GM10847 (cell line): ENCODE data around the gene LRRC7.

Experiments used
- POLR2A ChIP-seq: IDR thresholded peaks from 2 replicates; pipeline ENCODE4 v1.6.1; 2011; ENCODE audit not compliant: insufficient read length; ENCODE audit errors: extremely low read depth

Gene LRRC7

DNA sequence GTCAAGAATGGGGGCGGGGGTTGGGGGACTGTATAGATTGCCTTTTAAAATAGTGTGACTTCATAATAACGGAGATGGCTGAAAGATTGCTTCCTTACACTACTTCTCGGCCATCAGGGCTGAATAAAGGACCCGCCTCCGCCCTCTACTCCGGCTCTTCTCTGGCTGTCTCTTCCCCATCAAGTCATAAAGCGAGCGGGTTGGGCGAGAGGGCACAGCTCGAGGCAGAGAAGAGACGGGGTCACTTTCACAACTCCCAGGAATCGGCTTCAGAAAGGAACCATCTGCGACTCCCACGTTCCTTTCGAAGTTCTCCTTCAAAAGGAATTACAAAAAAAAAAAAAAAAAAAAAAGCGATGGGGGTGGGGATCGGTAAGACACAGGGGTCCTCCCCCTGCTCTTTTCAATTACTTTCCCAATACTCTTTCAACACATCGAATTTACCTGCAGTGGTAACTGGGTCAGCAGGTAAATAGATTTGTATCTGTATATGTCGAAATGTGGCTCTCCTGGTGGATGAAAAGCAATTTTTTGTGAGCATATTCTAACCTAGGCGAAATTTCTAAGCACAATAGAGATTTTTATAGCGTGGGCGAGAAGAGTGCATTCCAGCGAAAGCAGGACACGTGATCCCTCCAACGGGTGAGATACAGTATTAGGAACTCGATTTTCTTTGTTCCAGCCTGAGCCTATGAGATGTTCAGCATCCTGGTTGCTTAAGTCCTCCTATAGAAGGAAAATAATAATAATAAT, 2.0 kb downstream of the LRRC7 start:
- no peak for TF ChIP-seq POLR2A

DNA sequence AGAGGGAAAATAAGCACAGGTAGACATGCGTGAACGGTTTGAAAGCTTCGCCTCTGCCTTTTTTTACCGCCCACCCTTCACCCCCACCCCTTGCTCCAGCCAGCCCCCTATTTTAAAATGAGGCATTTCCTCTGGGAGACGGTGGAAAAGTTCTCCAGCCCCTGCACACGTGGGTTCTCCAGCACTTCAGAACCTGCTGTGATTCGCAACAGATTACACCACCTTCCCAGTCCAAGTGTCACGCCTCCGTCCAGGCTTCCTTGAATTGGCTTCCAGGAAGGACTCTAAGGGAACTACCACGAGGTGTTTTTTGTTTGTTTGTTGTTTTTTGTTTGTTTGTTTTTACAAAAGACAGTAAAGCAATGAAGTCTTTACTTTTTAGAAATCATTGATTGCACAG, 2.6 kb downstream of the LRRC7 start:
- no peak for TF ChIP-seq POLR2A

DNA sequence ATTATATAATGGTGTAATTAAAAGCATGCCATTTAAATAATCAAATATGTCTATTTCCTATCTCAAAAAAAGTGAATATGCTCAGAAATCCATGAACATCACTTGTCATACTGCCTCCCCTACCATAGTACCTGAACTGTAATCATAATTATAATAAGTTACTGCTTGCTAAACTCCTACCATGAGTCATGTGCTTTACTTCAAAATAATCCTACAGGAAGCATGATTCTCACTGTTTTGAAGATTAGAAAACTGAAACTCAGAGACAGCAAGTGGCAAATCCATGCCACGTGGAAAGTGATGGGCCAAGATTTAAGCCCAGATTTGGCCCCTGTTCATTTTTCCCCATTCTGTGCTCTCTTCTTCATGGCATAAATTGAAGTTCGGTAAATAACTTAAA, 5.2 kb downstream of the LRRC7 start:
- TF ChIP-seq POLR2A = no peak

DNA sequence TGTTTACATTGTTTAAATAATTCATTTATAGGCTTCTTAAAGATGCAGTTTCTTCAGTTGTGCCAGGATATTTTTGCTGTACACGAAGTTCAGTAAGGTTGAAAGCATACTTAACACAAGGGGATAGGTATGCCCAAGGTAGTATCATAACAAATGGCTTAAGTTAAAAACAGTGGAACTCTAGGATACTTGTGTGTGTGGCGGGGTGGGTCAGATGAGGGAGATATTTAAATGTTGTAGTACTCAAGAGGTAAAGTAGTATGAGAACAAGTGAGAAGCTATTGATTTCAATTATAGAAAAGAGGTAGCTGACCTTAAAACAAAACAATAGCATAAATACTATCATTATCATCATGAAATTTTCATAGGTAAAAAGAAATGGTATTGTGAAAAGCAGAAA, 6.2 kb downstream of the LRRC7 start:
- TF ChIP-seq POLR2A = no peak

DNA sequence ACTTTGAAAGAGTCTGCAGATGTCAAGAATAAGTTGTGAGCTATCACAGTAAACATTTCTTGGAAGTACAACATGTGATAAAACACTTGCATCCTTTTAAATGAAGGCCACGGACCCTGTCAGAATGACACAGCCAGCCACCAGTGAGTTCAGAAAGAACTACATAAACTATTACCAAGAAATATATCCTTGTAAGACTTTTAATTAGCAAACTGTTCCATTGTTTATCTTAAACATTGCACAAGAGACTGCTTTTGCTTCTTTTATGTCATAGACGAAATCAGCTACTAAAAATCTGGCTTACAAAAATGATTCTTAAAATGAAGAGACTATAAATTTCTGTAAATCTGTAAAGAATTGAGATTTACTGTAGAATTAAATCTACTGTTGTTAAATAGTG, 17.9 kb downstream of the LRRC7 start:
- TF ChIP-seq POLR2A = no peak

DNA sequence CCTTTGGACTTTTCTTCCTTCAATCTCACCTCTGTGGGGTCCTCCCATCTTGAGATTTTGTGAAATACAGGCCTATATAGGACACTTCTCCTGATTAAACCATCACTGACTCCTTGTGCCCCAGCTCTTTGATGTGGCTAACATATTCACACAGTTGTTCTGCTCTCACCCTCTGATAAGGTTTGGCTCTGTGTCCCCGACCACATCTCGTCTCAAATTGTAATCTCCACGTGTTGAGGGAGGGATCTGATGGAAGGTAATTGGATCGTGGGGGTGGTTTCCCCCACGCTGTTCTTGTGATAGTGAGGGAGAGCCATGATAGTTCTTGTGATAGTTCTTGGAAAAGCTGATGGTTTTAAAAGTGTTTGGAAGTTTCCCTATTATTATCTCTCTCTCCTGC, 19.7 kb downstream of the LRRC7 start:
- no peak for TF ChIP-seq POLR2A

DNA sequence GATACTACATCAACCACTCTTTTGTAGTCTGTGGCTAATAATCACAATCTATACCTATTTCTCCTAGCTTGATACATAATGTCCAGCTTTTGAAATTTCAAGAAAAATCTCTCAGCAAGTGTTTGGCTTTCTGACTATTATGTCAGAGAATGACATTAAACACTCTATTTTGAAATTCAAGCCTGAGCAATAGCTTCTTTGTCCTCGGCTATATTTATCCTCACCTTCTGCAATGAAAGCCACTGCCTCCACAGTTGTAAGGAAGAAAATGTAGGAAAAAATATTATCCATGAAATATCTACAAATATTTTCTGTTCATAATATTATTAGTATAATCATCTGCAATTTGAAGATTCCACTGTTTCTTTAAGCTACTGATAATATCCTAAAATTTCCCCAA, 22.1 kb downstream of the LRRC7 start:
- no peak for TF ChIP-seq POLR2A

DNA sequence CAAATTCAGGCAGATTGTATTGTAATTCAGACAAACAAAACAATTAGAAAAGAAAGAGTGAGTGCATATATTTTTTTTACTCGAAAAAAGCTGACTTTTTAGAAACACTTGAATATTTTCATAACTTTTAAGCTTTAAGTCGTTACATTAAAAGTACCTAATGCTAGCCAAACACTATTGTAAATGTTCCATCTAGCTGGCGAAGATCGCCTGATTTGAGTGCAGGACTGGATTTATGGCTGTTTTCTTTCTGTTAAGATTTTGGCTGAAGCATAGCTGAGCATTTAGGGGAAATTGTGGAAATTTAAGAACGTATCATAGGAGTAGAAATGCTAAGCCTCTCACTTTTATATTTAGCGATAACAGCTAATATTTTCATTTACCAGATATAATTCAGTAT, 24.6 kb downstream of the LRRC7 start:
- no peak for TF ChIP-seq POLR2A

DNA sequence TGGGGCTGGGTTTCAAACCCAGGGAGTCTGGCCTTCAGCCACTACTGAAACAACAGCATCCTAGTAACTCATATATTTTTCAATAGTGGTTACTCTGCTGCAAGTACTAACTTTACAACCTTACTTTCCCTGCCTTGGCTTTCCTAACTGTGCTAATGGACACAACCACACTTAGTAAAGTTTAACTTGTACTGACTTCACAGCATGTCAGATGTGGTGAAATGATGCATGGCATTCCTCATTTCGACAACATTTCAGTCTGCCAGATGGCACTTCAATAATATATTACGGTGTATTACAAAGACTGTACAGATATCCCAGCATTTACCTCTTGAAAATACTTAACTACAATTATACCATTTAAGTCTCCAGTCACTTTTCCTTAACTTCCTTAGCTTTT, 27.8 kb downstream of the LRRC7 start:
- no peak for TF ChIP-seq POLR2A

DNA sequence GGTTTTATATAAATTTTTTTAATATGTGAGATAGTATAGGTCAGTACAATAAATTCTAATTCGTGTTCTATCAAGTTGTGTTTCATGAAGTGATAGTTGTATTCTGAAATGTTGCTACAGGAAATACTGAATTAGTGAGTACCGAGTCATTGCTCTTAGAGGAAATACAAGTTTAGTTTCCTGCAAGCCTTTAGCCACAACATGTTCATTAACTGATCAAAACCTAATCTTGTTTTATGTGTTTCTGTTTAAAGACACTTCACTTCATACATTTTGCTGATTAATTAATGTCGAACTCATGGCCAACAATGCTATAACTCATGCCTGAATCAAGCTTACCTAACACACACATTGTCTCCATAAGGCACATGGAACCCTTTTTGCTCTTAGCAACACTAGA, 43.6 kb downstream of the LRRC7 start:
- TF ChIP-seq POLR2A = no peak

DNA sequence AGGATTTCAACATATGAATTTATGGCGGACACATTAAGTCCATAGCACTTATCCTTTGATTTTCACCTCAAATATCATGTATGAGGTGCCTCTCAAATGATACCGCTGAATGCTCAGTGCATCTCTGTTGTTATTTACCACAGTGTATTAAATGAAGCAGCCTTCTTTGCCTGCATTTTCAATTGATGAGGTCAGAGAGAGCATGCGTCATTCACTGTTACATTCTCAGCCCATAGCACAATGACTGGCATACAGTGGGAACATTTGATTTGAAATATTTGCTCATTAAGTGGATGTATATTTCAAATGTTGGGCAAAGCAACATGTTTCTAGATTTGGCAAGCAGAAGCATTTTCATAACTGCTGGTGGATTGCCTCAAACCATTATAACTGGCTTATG, 45.7 kb downstream of the LRRC7 start:
- no peak for TF ChIP-seq POLR2A

DNA sequence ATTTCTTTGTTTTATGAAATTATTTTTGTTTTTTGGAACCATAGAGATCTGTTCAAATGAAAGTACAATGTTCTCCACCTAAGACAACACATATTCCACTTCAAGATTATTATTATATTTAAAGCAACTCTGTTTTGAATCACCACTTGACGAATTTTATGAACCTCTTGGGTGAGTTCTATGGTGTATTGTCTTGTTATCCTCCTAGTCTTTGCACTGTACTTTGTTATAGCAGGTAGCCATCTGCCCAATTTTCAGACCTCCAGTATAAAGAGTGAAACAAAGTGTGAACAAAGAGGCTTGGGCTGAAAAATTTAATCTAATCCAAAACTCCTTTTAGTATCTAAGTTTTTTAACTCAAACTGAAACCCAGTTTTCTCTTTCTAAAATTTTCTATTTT, 71.0 kb downstream of the LRRC7 start:
- TF ChIP-seq POLR2A = no peak

DNA sequence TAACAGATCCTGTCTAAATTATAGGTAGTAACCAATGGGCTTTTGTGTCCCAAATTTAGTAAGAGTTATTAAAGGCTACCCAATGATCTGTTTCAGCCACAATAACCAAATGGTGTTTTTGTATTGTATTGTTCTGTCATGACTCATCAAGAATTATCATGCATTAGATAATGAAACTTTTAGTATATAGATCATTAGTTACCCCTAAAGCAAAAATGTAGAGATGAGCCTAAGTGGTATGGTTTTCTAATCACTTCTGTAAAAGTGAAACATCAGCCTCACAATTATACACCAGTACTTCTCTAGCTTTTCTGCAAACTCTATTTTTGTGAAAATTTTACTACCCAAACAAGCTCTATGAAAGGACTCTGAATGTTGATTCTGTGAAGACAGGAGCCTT, 71.4 kb downstream of the LRRC7 start:
- TF ChIP-seq POLR2A = no peak

DNA sequence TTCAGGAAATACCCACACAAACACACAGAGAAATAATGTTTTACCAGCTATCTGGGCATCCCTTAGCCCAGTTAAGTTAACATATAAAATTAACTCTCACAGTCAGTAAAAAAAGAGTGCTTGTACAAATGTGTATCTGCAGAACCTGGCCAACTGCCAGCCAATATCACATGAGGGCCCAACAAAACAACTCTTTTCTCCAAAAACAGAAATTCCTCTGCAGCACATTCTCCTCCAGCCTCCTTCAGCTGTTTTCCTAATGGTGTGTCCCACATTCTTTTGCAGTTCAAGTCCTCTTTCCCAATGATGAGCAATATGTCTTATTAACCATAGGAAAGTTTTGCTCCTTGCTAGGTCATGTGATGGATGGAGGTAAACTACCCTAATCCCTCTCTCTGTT, 75.5 kb downstream of the LRRC7 start:
- no peak for TF ChIP-seq POLR2A

DNA sequence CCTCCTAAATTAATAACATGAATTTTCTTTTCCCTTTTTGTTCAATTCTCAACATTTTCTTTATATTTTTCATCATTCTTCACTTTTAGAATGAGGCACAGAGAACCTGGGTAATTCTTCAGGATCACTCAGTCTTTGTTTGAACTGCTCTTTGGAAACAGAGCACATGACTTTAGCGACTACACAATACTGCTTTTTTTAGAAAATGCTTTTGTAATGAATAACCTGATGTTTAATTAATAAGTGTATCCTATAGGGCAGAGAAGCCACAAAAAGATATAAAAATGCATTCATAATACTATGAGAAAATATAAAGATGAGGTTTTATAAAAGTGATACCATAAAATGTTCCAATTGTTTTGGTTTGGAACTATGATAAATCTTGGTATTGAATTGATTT, 77.8 kb downstream of the LRRC7 start:
- no peak for TF ChIP-seq POLR2A

DNA sequence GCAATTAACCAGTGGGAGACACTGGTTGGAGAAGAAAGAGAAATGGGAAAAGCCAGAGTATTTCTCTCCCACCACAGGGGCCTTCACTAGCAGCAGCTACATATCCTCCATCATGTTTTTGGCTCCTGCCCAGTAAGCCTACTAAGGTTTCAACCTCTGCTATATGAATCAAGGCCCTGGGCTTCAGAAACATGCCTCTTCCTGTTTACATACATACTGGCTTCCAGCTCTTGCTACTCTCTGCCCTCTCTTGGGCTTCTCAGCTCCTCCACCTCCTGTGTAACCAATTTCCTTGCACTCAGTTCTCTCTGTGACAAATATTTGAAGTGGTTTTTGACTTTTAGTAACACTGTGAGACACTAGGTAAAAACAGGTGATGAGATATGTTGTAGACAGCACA, 80.8 kb downstream of the LRRC7 start:
- no peak for TF ChIP-seq POLR2A

DNA sequence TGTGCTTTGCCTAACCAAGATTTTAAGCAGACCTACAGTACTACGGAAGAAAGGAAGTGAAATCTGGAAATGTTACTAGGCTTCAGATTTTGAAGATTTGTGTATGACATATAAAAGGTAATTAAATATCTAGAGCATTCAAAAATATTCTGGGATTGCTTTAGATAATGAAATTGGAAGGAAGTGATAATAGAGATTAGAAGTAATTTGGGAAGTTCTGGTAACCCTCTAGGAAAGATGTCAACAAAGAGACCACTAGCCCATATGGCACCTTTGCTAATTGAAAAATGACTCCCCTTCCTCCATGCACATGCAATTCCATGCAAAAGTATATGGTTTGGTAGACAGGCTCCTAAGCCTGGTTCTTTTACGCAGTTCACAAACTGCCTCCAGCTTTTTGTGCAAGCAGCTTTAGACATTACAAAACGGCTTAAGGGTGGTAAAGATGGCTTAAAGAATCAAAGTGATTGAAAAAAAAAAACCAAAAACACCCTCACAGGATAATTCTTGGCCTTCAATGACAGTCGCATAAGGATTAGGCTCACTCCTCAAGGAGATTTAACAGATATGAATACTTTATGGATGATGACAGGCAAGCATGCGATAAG, 81.8 kb downstream of the LRRC7 start:
- no peak for TF ChIP-seq POLR2A
